Measurements from ENCODE around the gene RPS23.

The RPS23 gene

GRCh38 chr5:82297711-82298110 is 19.6 kb upstream of the RPS23 start:
- Histone ChIP-seq H3K4me3 (IDR thresholded peaks at IDR 0.05; ENCODE audit: insufficient read depth, low read depth, low read length) (no peak overlapping the region), H3K9ac (no peak overlapping the region), H3K79me2 (ENCODE audit: insufficient read depth, low read depth) (no peaks in the 10 kb centered on the region), H3K27ac (no peak overlapping the region), H3K4me2 (no peak overlapping the region), H2AFZ (ENCODE audit: low read depth) (no peak overlapping the region), H3K27me3 (ENCODE audit: insufficient read depth, low read depth) (no peaks in the 10 kb centered on the region), H3K36me3 (ENCODE audit: insufficient read depth) (no peaks in the 10 kb centered on the region), H3K4me1 (ENCODE audit: low read depth, poor library complexity, severe bottlenecking) (no peaks in the 10 kb centered on the region), H4K20me1 (ENCODE audit: insufficient read depth) (no peaks in the 10 kb centered on the region)
- TF ChIP-seq CTCF (conservative IDR thresholded peaks at IDR 0.05; ENCODE audit: low read depth, low read length): no peak

GRCh38 chr5:82296929-82297328 is 18.8 kb upstream of the RPS23 start:
- Histone ChIP-seq H3K4me2 (no peak overlapping the region), H3K4me1 (ENCODE audit: low read depth, poor library complexity, severe bottlenecking) (no peaks in the 10 kb centered on the region), H3K27ac (no peak overlapping the region), H2AFZ (ENCODE audit: low read depth) (no peak overlapping the region), H3K9ac (no peak overlapping the region), H3K79me2 (ENCODE audit: insufficient read depth, low read depth) (no peaks in the 10 kb centered on the region), H3K27me3 (ENCODE audit: insufficient read depth, low read depth) (no peaks in the 10 kb centered on the region), H3K4me3 (IDR thresholded peaks at IDR 0.05; ENCODE audit: insufficient read depth, low read depth, low read length) (no peak overlapping the region), H4K20me1 (ENCODE audit: insufficient read depth) (no peaks in the 10 kb centered on the region), H3K36me3 (ENCODE audit: insufficient read depth) (no peaks in the 10 kb centered on the region)
- TF ChIP-seq CTCF (conservative IDR thresholded peaks at IDR 0.05; ENCODE audit: low read depth, low read length): no peak

- TF ChIP-seq CTCF (conservative IDR thresholded peaks at IDR 0.05; ENCODE audit: low read depth, low read length): no peak
- no peak overlapping the region for H3K4me2 ChIP-seq
- H2AFZ ChIP-seq (ENCODE audit: low read depth): no peak overlapping the region
- H3K9ac ChIP-seq: no peak overlapping the region
- H3K27ac ChIP-seq: no peak overlapping the region
- H3K4me1 ChIP-seq (ENCODE audit: low read depth, poor library complexity, severe bottlenecking): no peaks in the 10 kb centered on the region
- no peaks in the 10 kb centered on the region for H4K20me1 ChIP-seq (ENCODE audit: insufficient read depth)
- no peak overlapping the region for H3K4me3 ChIP-seq (IDR thresholded peaks at IDR 0.05; ENCODE audit: insufficient read depth, low read depth, low read length)
- H3K79me2 ChIP-seq (ENCODE audit: insufficient read depth, low read depth): no peaks in the 10 kb centered on the region
- no peaks in the 10 kb centered on the region for H3K27me3 ChIP-seq (ENCODE audit: insufficient read depth, low read depth)
- no peaks in the 10 kb centered on the region for H3K36me3 ChIP-seq (ENCODE audit: insufficient read depth)
Measured at GRCh38 chr5:82295959-82296531, 17.9 kb upstream of the RPS23 start.

DNA sequence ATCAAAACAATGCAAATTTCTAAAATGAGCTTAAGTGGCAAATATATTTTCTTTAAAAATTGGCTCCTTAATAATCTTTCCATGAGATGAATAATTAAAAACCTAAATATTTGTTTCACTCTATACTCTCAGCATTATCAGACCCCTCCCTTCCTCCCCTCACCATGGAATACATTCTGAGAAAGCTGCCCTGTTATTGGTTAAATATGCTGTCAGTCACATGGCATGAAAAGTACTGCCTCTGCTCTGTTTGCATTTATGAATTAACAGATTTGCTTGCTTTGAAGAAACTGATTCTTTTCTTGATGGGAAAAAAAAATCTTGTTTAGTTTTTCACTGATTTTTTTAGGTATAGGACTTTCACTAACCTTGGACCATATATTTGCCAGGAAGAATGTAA is 17.0 kb upstream of the RPS23 start:
- H3K36me3 ChIP-seq (ENCODE audit: insufficient read depth): no peaks in the 10 kb centered on the region
- no peak overlapping the region for H3K4me3 ChIP-seq (IDR thresholded peaks at IDR 0.05; ENCODE audit: insufficient read depth, low read depth, low read length)
- H3K4me1 ChIP-seq (ENCODE audit: low read depth, poor library complexity, severe bottlenecking): no peaks in the 10 kb centered on the region
- H2AFZ ChIP-seq (ENCODE audit: low read depth): no peak overlapping the region
- H4K20me1 ChIP-seq (ENCODE audit: insufficient read depth): no peaks in the 10 kb centered on the region
- H3K4me2 ChIP-seq: no peak overlapping the region
- H3K27ac ChIP-seq: no peak overlapping the region
- no peak overlapping the region for H3K9ac ChIP-seq
- no peaks in the 10 kb centered on the region for H3K27me3 ChIP-seq (ENCODE audit: insufficient read depth, low read depth)
- H3K79me2 ChIP-seq (ENCODE audit: insufficient read depth, low read depth): no peaks in the 10 kb centered on the region
- TF ChIP-seq CTCF (conservative IDR thresholded peaks at IDR 0.05; ENCODE audit: low read depth, low read length): no peak
